GF-D8 (cell line): Measurements from ENCODE around the gene UBASH3B.

Source experiments
- DNase-seq: peaks from one replicate; lab custom pipeline; 2025; lab: John Stamatoyannopoulos, UW

Gene UBASH3B

DNA sequence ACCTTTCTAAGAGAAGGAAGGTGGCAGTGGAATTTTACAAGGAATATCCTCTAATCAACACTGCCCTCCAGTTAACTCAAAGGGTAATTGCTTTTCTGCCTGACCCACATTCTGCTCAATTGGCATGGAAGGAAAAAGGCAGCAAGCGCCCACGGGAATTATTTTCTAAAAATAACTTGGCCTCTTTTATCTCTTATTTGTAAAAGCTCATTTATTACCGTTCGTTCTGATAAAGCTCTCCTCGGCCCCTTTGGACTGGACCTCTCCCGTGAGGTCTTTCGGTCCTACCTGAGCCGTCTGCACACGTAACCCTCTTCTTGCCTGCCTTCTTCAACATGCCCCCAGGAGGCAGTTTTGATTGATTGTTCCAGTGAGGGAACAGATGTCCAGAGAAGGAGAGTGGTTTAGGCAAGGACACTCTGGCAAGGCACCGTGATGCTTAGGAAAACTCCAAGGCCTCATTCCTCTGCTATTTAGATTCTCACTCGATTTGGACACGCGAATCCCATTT, 129.6 kb downstream of the UBASH3B start:
- no peak for DNase-seq

DNA sequence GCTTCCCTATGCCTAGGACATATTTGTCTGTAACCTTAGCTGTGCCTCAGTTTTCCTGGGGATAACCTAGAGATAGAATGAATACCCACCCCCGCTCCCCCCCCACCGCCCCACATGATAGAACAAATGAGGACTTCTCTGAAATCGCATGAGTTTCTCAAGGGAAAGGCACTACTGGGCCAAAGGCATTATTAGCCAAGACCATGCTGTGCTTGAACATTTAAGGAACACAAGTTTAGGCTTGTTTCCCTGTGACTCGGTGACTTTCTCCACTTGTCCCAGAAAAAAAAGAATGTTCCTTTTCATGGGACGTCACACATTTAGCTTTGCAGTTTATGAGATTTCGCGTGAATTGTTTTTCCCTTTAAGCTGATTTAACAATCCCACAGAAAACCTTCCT, 131.4 kb downstream of the UBASH3B start:
- DNase-seq: no peak

DNA sequence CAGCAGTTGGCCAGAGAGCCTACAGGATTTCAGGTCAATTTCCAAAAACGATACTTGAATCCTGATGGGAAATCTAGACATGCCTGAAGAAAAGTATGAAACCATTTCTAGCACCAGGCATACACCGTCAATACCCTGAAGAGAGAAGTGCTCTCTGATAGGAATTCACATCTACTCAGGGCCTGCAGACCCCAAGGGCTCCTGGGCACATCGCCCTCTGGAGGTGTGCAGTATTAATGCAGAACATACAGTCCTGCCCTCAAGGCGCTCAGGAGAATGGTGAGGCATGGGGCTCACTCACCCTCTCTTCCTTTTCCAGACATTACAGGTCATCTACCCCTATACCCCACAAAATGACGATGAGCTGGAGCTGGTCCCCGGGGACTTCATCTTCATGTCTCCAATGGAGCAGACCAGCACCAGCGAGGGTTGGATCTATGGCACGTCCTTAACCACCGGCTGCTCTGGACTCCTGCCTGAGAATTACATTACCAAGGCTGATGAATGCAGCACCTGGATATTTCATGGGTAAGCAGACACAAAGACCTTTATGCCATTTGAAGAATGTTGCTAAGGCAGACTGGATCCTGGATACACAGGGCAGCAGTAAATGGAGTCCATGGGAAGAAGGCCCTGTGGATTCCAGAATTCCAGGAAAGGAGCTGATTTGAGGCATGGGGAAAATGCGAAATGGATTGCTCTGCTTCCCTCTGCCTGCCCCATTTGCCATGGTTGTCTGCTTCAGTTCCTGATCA, 133.4 kb downstream of the UBASH3B start:
- DNase-seq: no peak

DNA sequence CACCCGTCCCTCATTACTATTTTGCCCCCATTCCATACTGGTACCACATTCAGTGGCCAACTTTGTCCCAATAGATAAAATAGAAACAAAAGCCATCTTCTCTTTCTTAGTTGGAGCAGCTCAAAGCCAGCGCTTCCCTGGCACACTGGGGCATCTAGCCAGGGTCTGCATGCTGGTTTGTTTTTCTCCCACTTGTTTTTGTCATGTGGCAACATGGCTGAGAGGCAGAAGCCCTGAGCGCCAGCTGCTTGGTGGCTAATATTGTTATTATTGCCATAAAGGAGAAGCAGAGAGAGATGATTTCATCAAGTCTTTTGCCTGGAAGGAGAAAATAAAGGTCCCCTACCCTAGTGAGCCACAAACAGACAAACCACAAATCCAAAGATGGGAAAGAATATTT, 134.4 kb downstream of the UBASH3B start:
- no peak for DNase-seq

DNA sequence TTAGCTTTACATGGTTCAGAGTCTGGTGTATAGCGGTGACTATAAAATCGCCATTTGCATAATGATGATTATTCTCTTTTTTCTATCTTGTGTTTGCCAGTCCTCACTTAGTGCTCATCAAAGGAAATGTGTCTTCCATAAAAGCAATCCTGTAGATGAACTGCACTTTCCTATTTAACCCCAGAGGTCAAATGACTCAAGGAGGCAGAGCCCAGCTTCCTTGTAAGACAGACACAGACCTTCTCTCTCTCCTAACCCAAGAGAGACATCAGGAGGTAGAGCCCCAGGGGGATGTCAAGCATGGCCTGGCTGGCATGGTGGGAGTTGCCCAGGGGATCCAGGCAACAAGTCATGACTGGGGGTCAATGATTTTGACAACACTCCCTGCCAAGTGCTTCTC, 135.9 kb downstream of the UBASH3B start:
- no peak for DNase-seq

DNA sequence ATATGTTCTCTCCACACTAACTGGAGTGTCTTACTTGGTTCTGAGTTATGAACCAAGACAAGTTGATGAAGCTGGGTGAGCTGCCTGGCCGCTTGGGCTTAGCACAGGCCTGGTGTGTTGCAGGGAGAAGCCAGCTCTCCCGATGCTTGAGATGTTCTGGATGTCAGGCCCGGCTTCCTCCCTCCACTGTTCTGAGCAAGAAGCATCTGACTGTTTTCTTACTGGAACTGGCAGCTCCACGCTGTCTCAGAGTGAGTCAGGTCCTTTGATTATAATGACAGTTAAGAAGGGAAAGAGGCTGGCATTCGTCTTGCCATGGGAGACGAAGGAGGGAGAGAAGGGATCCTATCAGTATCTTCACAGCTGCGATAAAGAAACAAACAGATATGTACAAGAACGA, 136.3 kb downstream of the UBASH3B start:
- DNase-seq: no peak

DNA sequence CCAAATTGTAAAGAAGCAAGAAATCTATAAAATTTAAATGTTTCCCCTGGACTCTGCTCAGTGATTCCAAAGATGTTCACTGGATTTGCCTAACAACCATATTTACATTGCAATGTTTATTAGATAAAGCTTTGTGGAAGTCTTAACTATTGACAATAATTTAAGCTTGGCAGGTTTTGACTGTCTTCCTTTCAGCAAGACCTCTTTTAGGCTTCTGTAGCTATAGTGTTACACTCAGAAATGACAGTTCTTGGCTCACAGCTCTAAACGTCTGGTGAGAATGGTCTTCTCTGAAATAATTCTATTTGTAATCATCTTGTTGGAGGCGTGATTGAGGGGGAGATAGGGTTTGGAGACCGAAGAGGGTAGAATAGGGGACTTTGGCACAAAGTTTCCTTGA, 138.0 kb downstream of the UBASH3B start:
- no peak for DNase-seq

GRCh38 chr11:122795307-122795706, 139.8 kb downstream of the UBASH3B start:
- no peak for DNase-seq

- DNase-seq: no peak
Measured at GRCh38 chr11:122796128-122796717, 140.7 kb downstream of the UBASH3B start.

DNA sequence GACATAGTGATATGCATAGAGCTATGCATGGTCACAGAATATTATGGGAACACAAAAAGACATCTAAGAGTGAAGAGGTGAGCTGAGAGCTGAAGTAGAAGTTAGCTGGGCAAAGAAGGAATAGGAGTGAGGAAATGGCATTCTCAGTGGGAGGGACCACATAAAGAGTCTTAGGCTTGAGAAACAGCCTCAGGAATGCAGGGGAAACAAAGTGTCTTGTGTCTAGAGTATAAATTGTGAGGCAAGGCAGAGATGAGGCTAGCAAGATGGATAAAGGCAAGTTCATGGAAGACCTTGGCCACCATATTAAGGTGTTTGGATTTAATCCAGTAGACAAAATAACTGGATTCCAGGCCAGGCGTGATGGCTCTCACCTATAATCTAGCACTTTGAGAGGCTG, 142.1 kb downstream of the UBASH3B start:
- no peak for DNase-seq

DNA sequence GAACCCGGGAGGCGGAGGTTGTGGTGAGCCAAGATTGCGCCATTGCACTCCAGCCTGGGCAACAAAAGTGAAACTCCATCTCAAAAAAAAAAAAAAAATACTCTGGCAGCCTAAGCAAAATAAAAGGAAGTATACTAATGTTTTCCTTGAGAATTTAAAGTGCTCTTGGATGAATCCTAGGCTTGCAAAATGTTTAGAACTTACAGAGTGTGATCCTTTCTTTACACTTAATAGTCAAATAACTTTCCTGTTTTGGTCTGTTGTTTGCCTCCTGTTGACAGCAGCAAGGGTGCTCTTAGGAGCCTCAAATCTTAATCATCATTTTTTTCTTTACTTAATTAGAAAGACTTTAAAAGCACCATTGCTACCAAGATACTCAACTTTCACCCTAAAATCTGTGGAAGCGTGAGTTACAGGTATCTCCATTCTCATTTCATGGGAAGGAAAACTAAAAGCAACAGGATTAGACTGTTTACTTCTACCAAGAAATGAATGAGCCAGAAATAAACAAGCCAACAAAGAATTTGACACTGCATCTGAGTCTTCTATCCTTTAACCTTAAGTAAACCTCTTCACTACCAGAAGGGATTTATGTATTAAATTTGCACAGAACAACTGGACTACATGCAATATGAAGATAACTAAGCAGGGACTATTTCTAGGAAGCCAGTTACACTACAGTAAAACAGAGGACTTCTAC, 144.0 kb downstream of the UBASH3B start:
- no peak for DNase-seq

DNA sequence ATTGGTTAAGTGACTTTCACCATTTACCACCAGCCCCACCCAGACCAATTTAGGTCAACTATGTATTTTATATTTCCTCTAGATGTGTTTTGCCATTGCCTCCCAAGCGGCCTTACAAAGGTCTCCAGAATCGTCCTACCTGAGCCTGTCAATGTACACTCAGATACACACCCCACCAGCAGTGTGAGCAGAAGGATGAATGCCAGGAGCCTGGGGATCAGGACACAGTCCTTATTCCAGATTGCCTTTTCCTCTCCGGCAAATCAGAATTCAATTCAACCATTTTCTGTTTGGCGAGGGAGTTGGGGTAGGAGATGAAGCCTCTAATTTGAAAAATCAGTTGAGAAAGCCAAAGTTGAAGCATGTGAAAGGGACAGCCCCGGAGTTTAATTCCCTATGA, 147.4 kb downstream of the UBASH3B start:
- no peak for DNase-seq

DNA sequence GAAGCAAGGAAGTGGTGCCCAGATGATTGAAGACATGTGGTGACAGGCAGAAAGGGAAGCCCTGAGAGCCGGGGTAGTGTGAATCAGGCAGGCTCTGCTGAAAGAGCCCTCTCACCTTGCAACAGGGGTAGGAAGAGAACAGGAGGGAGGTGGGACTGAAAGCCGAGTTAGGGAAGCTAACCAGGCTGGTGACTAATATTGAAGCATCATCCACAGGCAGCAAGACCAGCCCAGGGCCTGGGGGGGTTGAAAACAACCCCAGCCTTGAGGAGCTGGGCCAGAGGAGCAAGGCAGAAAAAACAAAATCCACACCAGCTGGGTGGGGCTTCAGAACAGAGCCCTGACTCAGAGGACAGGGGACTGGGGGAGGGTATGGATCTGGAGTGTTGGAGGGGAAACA, 147.8 kb downstream of the UBASH3B start:
- DNase-seq: no peak

GRCh38 chr11:122803716-122804115, 148.2 kb downstream of the UBASH3B start:
- no peak for DNase-seq

DNA sequence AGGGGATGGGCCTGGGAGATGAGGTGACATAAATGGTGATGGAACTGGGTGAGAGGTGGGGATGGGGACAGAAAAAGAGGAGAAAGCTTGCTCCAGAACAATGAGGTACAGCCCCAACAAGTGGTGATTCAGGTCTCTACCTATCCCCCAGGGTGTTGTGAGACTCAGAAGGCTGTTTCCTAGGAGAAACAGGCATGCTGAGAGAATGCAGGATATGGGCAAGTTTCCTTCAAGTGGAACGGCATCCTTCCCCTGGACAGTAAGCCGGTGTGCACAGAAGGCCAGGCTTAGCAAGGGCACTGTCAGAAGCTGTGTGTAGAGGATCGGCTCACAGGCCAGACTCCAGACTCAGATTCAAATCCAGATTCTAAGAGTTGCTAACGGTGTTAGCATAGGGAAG, 148.6 kb downstream of the UBASH3B start:
- DNase-seq: no peak

DNA sequence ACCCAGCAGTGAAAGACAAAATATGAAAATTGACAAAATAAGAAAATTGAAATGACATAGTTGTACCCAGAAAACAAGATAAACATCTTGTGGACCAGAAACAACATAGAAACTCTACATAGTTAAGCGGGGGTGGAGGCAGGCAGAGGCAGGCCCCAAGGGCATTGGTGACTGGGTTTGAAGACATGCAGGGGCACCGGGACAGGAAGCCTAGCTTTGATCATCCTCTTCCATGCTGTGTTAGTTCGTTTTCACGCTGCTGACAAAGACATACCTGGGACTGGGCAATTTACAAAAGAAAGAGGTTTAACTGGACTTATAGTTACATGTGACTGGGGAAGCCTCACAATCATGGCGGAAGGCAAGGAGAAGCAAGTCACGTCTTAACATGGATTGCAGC, 149.3 kb downstream of the UBASH3B start:
- no peak for DNase-seq

GRCh38 chr11:122807731-122808477, 152.4 kb downstream of the UBASH3B start:
- DNase-seq: no peak

GRCh38 chr11:122808478-122808869, 153.0 kb downstream of the UBASH3B start:
- DNase-seq: peak; percentile 97

GRCh38 chr11:122809866-122810265, 154.3 kb downstream of the UBASH3B start:
- DNase-seq: no peak

GRCh38 chr11:122811721-122812120, 156.2 kb downstream of the UBASH3B start:
- DNase-seq: no peak

GRCh38 chr11:122812638-122813037, 157.1 kb downstream of the UBASH3B start:
- no peak for DNase-seq

GRCh38 chr11:122813176-122813893, 157.8 kb downstream of the UBASH3B start:
- no peak for DNase-seq
